CD14-positive monocyte (primary cell): Measurements from ENCODE around the gene MLYCD. TPM values are rescaled to one million over a fixed set of nuclear protein-coding genes. Genes with fewer than 3 reads are reported as not detected.

Source experiments
- DNase-seq, 3 donors: peaks; one replicate each; pipeline ENCODE4 v3.0.0-alpha.2; 2011 to 2022
- H2AFZ ChIP-seq: 2 replicates; pipeline ENCODE4 v1.6.0; 2012; ENCODE audit warnings: mild to moderate bottlenecking, low read depth, low read length, inconsistent platforms; ENCODE audit not compliant: insufficient read depth, poor library complexity, severe bottlenecking
- H3K27ac ChIP-seq, 2 donors: 1 replicate in 1 of 2; 2 replicates in 1 of 2; pipeline ENCODE4 v1.5.1; 2012 to 2013; ENCODE audit warnings: low read length in 2 of 2, control low read depth in 1 of 2, inconsistent platforms in 1 of 2, low read depth in 1 of 2, mild to moderate bottlenecking in 1 of 2
- H3K27me3 ChIP-seq, 2 donors: one replicate each; pipeline versions ENCODE4 v1.6.0 to v1.6.1; 2011 to 2013; ENCODE audit warnings: low read length in 2 of 2; ENCODE audit not compliant: control insufficient read depth in 2 of 2, insufficient read depth in 2 of 2
- H3K36me3 ChIP-seq, 2 donors: replicated peaks in 1 of 2; 1 replicate in 1 of 2; 2 replicates in 1 of 2; pipeline versions ENCODE4 v1.5.1 to v1.6.1; 2012 to 2013; ENCODE audit warnings: low read length in 2 of 2, control low read depth in 1 of 2, inconsistent platforms in 1 of 2, mild to moderate bottlenecking in 1 of 2; ENCODE audit not compliant: insufficient read depth in 2 of 2, control insufficient read depth in 1 of 2
- H3K4me1 ChIP-seq, 2 donors: 1 replicate in 1 of 2; 2 replicates in 1 of 2; pipeline versions ENCODE4 v1.5.1 to v1.6.1; 2012 to 2013; ENCODE audit warnings: low read length in 2 of 2, control low read depth in 1 of 2, inconsistent platforms in 1 of 2, mild to moderate bottlenecking in 1 of 2, moderate library complexity in 1 of 2; ENCODE audit not compliant: insufficient read depth in 2 of 2, control insufficient read depth in 1 of 2
- H3K4me2 ChIP-seq: replicated peaks from 2 replicates; pipeline ENCODE3; 2012; ENCODE audit warnings: low read length, moderate library complexity, mild to moderate bottlenecking; ENCODE audit not compliant: poor library complexity, severe bottlenecking; ENCODE audit errors: extremely low read depth
- H3K4me3 ChIP-seq, 3 experiments: fragments of 200-600 bp in 1 of 3; sonication (generic) in 1 of 3; replicated peaks in 1 of 3; 1 replicate in 2 of 3; 2 replicates in 1 of 3; pipeline ENCODE4 v1.5.1; 2011 to 2013; ENCODE audit warnings: low read length in 3 of 3, mild to moderate bottlenecking in 3 of 3, control low read depth in 2 of 3, low read depth in 2 of 3, inconsistent platforms in 1 of 3, moderate library complexity in 1 of 3
- H3K79me2 ChIP-seq: 2 replicates; pipeline ENCODE4 v1.6.0; 2012; ENCODE audit warnings: mild to moderate bottlenecking, control low read depth, inconsistent platforms, low read length, moderate library complexity; ENCODE audit not compliant: insufficient read depth
- H3K9ac ChIP-seq: 2 replicates; pipeline ENCODE4 v1.6.0; 2017; ENCODE audit warnings: low read length, mild to moderate bottlenecking; ENCODE audit not compliant: insufficient read depth, poor library complexity, severe bottlenecking
- H3K9me3 ChIP-seq, 2 donors: replicated peaks in 1 of 2; 1 replicate in 1 of 2; 2 replicates in 1 of 2; pipeline versions ENCODE4 v1.5.1 to v1.6.1; 2012 to 2013; ENCODE audit warnings: low read length in 2 of 2, control low read depth in 1 of 2; ENCODE audit not compliant: control insufficient read depth in 1 of 2, insufficient read depth in 1 of 2
- H4K20me1 ChIP-seq: 2 replicates; pipeline ENCODE4 v1.6.0; 2012; ENCODE audit warnings: mild to moderate bottlenecking, low read length, control low read depth, moderate library complexity; ENCODE audit not compliant: insufficient read depth
- H3K27ac Mint-ChIP-seq, 7 donors: one replicate each; pipeline ENCODE4 v1.8.0; 2020; ENCODE audit warnings: mild to moderate bottlenecking in 7 of 7, mixed read lengths in 7 of 7, moderate library complexity in 6 of 7, inconsistent platforms in 2 of 7
- H3K27me3 Mint-ChIP-seq, 3 donors: one replicate each; pipeline ENCODE4 v1.8.0; 2021 to 2022; ENCODE audit warnings: low read depth in 3 of 3, mild to moderate bottlenecking in 3 of 3, mixed read lengths in 3 of 3, moderate library complexity in 3 of 3, inconsistent platforms in 1 of 3
- H3K36me3 Mint-ChIP-seq, 2 donors: one replicate each; pipeline ENCODE4 v1.8.0; 2020; ENCODE audit warnings: mixed read lengths in 2 of 2, inconsistent platforms in 1 of 2, mild to moderate bottlenecking in 1 of 2
- H3K4me1 Mint-ChIP-seq: one replicate; pipeline ENCODE4 v1.8.0; 2020; ENCODE audit warnings: mild to moderate bottlenecking, mixed read lengths
- H3K4me3 Mint-ChIP-seq, 2 donors: one replicate each; pipeline ENCODE4 v1.8.0; 2020; ENCODE audit warnings: mild to moderate bottlenecking in 2 of 2, mixed read lengths in 2 of 2, moderate library complexity in 1 of 2
- H3K9me3 Mint-ChIP-seq, 7 donors: one replicate each; pipeline ENCODE4 v1.8.0; 2020 to 2022; ENCODE audit warnings: mixed read lengths in 7 of 7, mild to moderate bottlenecking in 6 of 7, moderate library complexity in 6 of 7, inconsistent platforms in 2 of 7
- CTCF ChIP-seq: fragments of 200-600 bp; IDR thresholded peaks from one replicate; pipeline ENCODE4 v1.8.0; 2022; ENCODE audit warnings: antibody characterized with exemption, mild to moderate bottlenecking
- WGBS: methylation state at CpG from one replicate; pipeline ENCODE4 v1.1.5; 2013; ENCODE audit warnings: missing lambda C conversion rate; ENCODE audit not compliant: insufficient coverage; 5-methylcytosine and 5-hydroxymethylcytosine counted together
- intact Hi-C, 2 donors: fragments of 100-400 bp; cut with micrococcal nuclease; formaldehyde crosslinking; loops; one replicate each; pipeline versions ENCODE4 v1.15.0 to v1.15.1; 2023
- polyA plus RNA-seq, 3 donors: library from polyadenylated mRNA; depleted of rRNA in 1 of 3; unstranded in 2 of 3; stranded (reverse) in 1 of 3; fragments of 300-500 nt in 2 of 3; fragments of >200 nt in 1 of 3; fragmentation: Illumina TruSeq in 2 of 3; gene quantifications; 1 replicate in 2 of 3; 2 replicates in 1 of 3; pipeline ENCODE4 v1.2.3, GENCODE V29; 2012 to 2021

Gene MLYCD
- polyA plus RNA-seq, 3 donors: 1.2 to 2.4 (median 1.3) TPM

- no peaks in the 10 kb centered on the region for H3K4me1 Mint-ChIP-seq
- Histone ChIP-seq H3K4me1 (no peaks in the 10 kb centered on the region), H3K4me3 (no peak overlapping the region), H3K9ac (no peak overlapping the region), H3K36me3 (no peaks in the 10 kb centered on the region), H2AFZ (no peak overlapping the region), H3K4me2 (no peak overlapping the region), H3K27ac (no peak overlapping the region), H3K79me2 (no peaks in the 10 kb centered on the region), H3K9me3 (no peaks in the 10 kb centered on the region), H4K20me1 (no peaks in the 10 kb centered on the region), H3K27me3 (no peaks in the 10 kb centered on the region)
- TF ChIP-seq CTCF: no peak
- H3K27me3 Mint-ChIP-seq: peaks cover 2 to 5% (median 2%) of the 10 kb centered on the region in 3 donors
- intact Hi-C loops: no loop called here
- no peak for DNase-seq
- no peak overlapping the region for H3K27ac Mint-ChIP-seq
- no peak overlapping the region for H3K4me3 Mint-ChIP-seq
- H3K9me3 Mint-ChIP-seq: peaks cover 0 to 2% (median 0%) of the 10 kb centered on the region in 7 donors
- H3K36me3 Mint-ChIP-seq: peaks cover 7 to 11% of the 10 kb centered on the region in 2 donors
- WGBS: 97% methylated on average over 9 of the region's 11 CpGs
These were observed 33.4 kb downstream of the MLYCD start for GRCh38 chr16:83932304-83932703.

- H3K9ac ChIP-seq: no peak overlapping the region
- no peaks in the 10 kb centered on the region for H3K9me3 ChIP-seq
- Mint-ChIP-seq H3K9me3 (peaks cover 0 to 3% (median 0%) of the 10 kb centered on the region in 7 donors), H3K4me3 (no peak overlapping the region), H3K4me1 (no peaks in the 10 kb centered on the region), H3K36me3 (peaks cover 9 to 10% of the 10 kb centered on the region in 2 donors), H3K27me3 (peaks cover 2 to 7% (median 4%) of the 10 kb centered on the region in 3 donors), H3K27ac (no peak overlapping the region)
- no peaks in the 10 kb centered on the region for H3K27me3 ChIP-seq
- no peak overlapping the region for H3K4me2 ChIP-seq
- no peak for DNase-seq
- no peak for TF ChIP-seq CTCF
- intact Hi-C loops: no loop called here
- H2AFZ ChIP-seq: no peak overlapping the region
- no peaks in the 10 kb centered on the region for H3K4me1 ChIP-seq
- no peaks in the 10 kb centered on the region for H3K36me3 ChIP-seq
- no peak overlapping the region for H3K4me3 ChIP-seq
- H3K27ac ChIP-seq: no peak overlapping the region
- WGBS: 91% methylated on average over 22 of the region's 25 CpGs
- no peaks in the 10 kb centered on the region for H4K20me1 ChIP-seq
- H3K79me2 ChIP-seq: no peaks in the 10 kb centered on the region
These were observed 34.2 kb downstream of the MLYCD start for GRCh38 chr16:83932955-83933673.
